Right lobe of liver (tissue), 6 donors: ENCODE data around the gene CCL8. TPM values are rescaled to one million over a fixed set of nuclear protein-coding genes. Genes with fewer than 3 reads are reported as not detected.

Experiments used
- ATAC-seq, 4 donors: fragments of 200-7000 bp; cut with Tn5 transposase; one replicate each; pipeline ENCODE4 v1.9.1; 2020; ENCODE audit warnings: mild to moderate bottlenecking in 4 of 4, moderate library complexity in 4 of 4
- DNase-seq, 3 donors: peaks; one replicate each; pipeline ENCODE4 v3.0.0-alpha.2; 2020
- H3K27ac ChIP-seq, 3 donors: fragments of 200-600 bp; one replicate each; pipeline ENCODE4 v1.8.0; 2022
- H3K27me3 ChIP-seq, 2 donors: fragments of 200-600 bp; one replicate each; pipeline ENCODE4 v1.8.0; 2022
- H3K36me3 ChIP-seq, 4 donors: fragments of 200-600 bp; sonication (generic) in 1 of 4; one replicate each; pipeline versions ENCODE4 v1.5.1 to v1.8.0; 2017 to 2022; ENCODE audit warnings: control low read depth in 1 of 4
- H3K4me1 ChIP-seq, 4 donors: fragments of 200-600 bp; sonication (generic) in 1 of 4; one replicate each; pipeline versions ENCODE4 v1.5.1 to v1.8.0; 2017 to 2022; ENCODE audit warnings: control low read depth in 1 of 4
- H3K4me3 ChIP-seq, 3 donors: fragments of 200-600 bp; one replicate each; pipeline ENCODE4 v1.8.0; 2022
- H3K9me3 ChIP-seq, 4 donors: fragments of 200-600 bp; sonication (generic) in 1 of 4; one replicate each; pipeline versions ENCODE4 v1.5.1 to v1.8.0; 2017 to 2022; ENCODE audit warnings: control low read depth in 1 of 4
- POLR2A ChIP-seq: fragments of 450-650 bp; IDR thresholded peaks from one replicate; pipeline ENCODE4 v1.6.1; 2017; ENCODE audit warnings: antibody characterized with exemption, mild to moderate bottlenecking
- WGBS: methylation state at CpG from one replicate; pipeline ENCODE4 v1.1.6; 2018; ENCODE audit warnings: low coverage, low lambda C conversion rate; ENCODE audit not compliant: insufficient coverage; ENCODE audit errors: missing lambda C conversion rate; 5-methylcytosine and 5-hydroxymethylcytosine counted together
- intact Hi-C, 2 donors: fragments of 100-400 bp; cut with DNase I; formaldehyde crosslinking; loops; one replicate each; pipeline versions ENCODE4 v1.11.2 to v1.14.1; 2022
- total RNA-seq, 6 experiments: library from RNA; depleted of rRNA in 2 of 6; stranded (reverse); fragments of >200 nt in 2 of 6; fragmentation: NEBNext Ultra II Directional in 3 of 6; extraction: Animal tissue kit (Norgen Biotek cat#: 25700) in 3 of 6; gene quantifications; one replicate each; pipeline versions ENCODE4 v1.1.0 to v1.2.4, GENCODE V29; 2016 to 2023
- TF ChIP-seq, protein P1 (sequence below), 4 donors: fragments of 200-600 bp in 3 of 4; fragments of 450-650 bp in 1 of 4; IDR thresholded peaks; one replicate each; pipeline versions ENCODE4 v1.5.1 to v1.8.0; 2016 to 2022; ENCODE audit warnings: antibody characterized with exemption in 4 of 4, mild to moderate bottlenecking in 2 of 4
- donor health status: DM: no; HTN: yes; CAD: no.
- donor health status: DM: no; HTN: no; CAD: no.
- donor health status: DM: no; HTN: no; CAD: no.
- donor health status: DM: no; HTN: yes; CAD: no.
- donor health status: DM: no; HTN: yes; CAD: no.

CCL8 gene
- total RNA-seq, 6 experiments from 2014 or later, result 0.69 TPM; not detected in 5

DNA sequence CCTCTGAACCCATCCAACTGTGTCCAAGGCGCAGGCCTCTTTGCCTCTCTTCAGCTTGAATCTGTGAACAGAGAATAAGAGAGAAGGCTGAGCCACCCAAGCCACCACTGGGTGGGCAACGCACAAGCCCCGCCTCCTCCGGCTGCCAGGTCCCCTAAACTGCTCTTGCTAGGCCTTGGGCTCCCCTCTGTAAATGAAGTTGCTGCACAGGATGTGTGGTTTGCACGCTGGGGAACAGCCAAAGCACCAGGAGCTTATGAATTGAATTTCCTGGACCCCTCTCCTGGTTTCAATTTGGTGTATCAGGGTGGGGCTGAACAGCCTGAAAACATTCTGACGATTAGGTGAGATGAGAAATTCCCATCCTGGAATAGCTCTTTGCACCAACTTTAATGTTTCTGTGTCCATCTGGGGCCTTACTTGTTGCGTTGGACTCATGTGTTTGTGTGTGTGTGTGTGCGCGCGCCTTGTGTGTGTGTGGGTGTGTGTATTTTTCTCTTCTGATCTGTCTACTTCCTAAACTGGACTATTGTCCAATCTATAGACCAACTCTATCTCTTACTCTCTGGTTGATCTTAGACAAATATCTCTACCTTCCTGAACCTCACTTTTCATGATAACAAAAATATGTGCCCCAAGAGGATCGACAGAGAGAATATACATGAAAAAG lies 41.5 kb downstream of the CCL8 start:
- Histone ChIP-seq H3K9me3 (no peaks in the 10 kb centered on the region), H3K4me1 (no peaks in the 10 kb centered on the region), H3K4me3 (no peak overlapping the region), H3K36me3 (no peaks in the 10 kb centered on the region), H3K27ac (no peak overlapping the region), H3K27me3 (no peaks in the 10 kb centered on the region)
- no peak for DNase-seq
- ATAC-seq, result no peak
- 48% methylated on average over 7 of the region's 11 CpGs for WGBS
- TF ChIP-seq, protein P1, sequence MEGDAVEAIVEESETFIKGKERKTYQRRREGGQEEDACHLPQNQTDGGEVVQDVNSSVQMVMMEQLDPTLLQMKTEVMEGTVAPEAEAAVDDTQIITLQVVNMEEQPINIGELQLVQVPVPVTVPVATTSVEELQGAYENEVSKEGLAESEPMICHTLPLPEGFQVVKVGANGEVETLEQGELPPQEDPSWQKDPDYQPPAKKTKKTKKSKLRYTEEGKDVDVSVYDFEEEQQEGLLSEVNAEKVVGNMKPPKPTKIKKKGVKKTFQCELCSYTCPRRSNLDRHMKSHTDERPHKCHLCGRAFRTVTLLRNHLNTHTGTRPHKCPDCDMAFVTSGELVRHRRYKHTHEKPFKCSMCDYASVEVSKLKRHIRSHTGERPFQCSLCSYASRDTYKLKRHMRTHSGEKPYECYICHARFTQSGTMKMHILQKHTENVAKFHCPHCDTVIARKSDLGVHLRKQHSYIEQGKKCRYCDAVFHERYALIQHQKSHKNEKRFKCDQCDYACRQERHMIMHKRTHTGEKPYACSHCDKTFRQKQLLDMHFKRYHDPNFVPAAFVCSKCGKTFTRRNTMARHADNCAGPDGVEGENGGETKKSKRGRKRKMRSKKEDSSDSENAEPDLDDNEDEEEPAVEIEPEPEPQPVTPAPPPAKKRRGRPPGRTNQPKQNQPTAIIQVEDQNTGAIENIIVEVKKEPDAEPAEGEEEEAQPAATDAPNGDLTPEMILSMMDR (IDR thresholded peaks at IDR 0.05), result no peak
- TF ChIP-seq POLR2A, result no peak
- intact Hi-C loops, result loop anchor here (5.0 to 10.0 kb wide), 2 partner anchors 156 to 158 kb away; no protein-coding TSS in a partner anchor

DNA sequence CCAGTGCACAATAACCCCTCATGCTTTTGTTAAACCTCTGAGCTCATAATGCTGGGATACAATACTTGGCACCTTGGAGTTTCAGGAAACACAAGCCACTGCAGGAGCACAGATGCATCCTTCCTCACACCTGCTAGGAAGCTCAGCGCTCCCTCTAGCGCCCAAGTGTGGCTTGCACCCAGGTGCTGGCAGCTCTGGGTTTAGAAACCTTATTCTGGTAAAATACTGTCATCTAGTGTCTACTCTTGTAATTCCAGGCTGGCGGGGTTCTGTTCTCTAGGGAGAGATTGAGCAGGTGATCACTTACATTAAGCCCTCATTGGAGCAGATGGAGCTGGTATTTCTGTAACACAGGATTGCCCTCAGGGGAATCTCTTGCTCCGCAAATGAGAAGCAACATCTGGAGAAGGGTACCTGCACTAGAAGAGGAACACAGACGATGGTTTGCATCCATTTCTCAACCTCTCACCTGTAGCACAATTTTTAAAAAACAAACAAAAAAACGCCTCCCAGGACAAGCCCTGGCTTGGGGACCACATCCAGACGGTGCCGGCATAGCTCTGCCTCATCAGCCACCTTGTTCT lies 42.3 kb downstream of the CCL8 start:
- Histone ChIP-seq H3K4me3 (no peak overlapping the region), H3K27me3 (no peaks in the 10 kb centered on the region), H3K9me3 (no peaks in the 10 kb centered on the region), H3K36me3 (no peaks in the 10 kb centered on the region), H3K27ac (no peak overlapping the region), H3K4me1 (no peaks in the 10 kb centered on the region)
- 21% methylated on average over 6 of the region's 8 CpGs for WGBS
- DNase-seq (peak; percentile 89), ATAC-seq (peak; percentile 97 to 99 (median 98))
- TF ChIP-seq, protein P1 (IDR thresholded peaks at IDR 0.05), result peak; percentile 99 to 100 (median 100)
- no peak for TF ChIP-seq POLR2A
- intact Hi-C loops, result loop anchor here (5.0 to 10.0 kb wide), 2 partner anchors 157 to 159 kb away; no protein-coding TSS in a partner anchor

DNA sequence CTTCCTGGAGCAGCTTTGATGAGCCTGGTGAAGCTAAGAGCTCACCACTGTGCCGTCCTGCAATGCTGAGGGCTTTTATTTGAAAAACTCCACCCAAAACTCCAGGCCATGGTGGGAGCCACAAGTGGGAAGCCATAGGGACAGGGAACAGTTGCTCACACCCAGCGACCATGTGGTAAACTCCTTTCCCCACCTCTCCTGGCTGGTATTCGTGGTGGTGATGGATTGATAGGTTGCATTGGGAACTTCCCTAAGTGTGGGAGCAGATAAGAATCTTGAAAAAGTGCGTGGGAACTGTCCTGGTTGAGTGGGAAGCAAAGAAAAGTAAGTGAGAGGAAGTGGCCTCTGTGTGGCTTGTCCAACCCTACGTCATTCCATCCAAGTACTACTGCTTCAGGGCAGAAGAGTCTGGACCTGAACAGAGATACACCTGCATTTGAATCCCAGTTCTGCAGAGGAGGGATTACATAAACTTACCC lies 44.0 kb downstream of the CCL8 start, which contains the start of gene CCL1:
Gene CCL1, minus strand, starts transcription at position 51 of the 479 bp plus-strand sequence. CDS start 72 bp downstream, outside the sequence.
- no peak for ATAC-seq
- WGBS, result 41% methylated on average over 4 of the region's 5 CpGs
- intact Hi-C loops, result loop anchor here (5.0 to 10.0 kb wide), 2 partner anchors 158 to 161 kb away; no protein-coding TSS in a partner anchor
- Histone ChIP-seq H3K27me3 (no peaks in the 10 kb centered on the region), H3K4me3 (no peak within 1 kb of the TSS), H3K4me1 (peaks cover 0 to 4% (median 0%) of the 10 kb centered on the region in 4 donors), H3K9me3 (no peaks in the 10 kb centered on the region), H3K36me3 (no peaks in the 10 kb centered on the region), H3K27ac (no peak within 1 kb of the TSS)
- no peak for DNase-seq
- TF ChIP-seq POLR2A, result no peak
- TF ChIP-seq, protein P1 (IDR thresholded peaks at IDR 0.05), result no peak

DNA sequence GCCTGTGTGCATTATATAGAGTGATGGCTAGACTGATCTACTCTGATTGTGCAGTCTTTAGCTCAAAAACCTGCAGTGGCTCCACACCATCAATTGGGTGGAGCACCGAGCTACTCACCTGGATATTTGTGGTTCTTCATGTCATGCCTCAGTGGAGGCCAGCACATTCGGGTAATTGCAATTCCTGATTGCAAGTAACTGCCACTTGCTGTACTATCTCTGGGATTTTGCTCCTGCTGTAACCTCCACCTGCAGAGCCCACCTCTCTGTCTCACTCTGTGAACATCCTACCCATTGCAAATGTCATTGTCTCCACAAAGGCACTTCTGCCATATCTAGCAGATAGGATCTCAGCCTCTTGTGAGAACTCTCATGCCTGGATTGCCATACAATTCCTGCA lies 45.5 kb downstream of the CCL8 start:
- DNase-seq, result no peak
- 80% methylated on average over 1 of the region's 2 CpGs for WGBS
- intact Hi-C loops, result loop anchor here (5.0 to 10.0 kb wide), 2 partner anchors 160 to 162 kb away; no protein-coding TSS in a partner anchor

More for the DNA sequence above, 45.5 kb downstream of the CCL8 start:
- no peak for ATAC-seq
- no peaks in the 10 kb centered on the region for H3K27me3 ChIP-seq
- H3K27ac ChIP-seq, result no peak overlapping the region
- no peak overlapping the region for H3K4me3 ChIP-seq
- no peaks in the 10 kb centered on the region for H3K36me3 ChIP-seq
- peaks cover 0 to 20% (median 7%) of the 10 kb centered on the region in 4 donors for H3K4me1 ChIP-seq
- no peaks in the 10 kb centered on the region for H3K9me3 ChIP-seq
- no peak for TF ChIP-seq POLR2A
- TF ChIP-seq, protein P1 (IDR thresholded peaks at IDR 0.05), result no peak
